Measurements from ENCODE around the gene KCTD16. TPM values are rescaled to one million over a fixed set of nuclear protein-coding genes. Genes with fewer than 3 reads are reported as not detected.

The KCTD16 gene
- total RNA-seq, 6 experiments from 2014 or later = under 0.01 to 0.02 (median 0.02) TPM; not detected in 3

DNA sequence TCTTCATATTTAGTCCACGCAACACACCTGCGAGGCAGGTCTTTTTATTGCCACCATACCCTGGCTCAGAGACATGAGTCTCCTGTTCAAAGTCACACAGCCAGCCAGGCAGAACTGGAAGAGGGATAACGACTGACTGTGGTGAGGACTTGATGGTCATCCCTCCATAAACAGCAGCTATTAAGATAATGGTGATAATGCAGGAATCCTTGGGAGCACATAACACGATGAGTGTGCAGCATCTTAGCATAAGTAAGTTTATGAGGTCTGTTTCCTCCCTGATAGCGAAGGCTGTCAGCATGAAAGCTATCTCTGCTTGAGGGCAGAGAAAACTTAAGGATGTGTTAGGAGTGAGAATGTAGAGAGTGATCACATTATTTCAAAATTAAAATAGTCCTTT is 30.9 kb downstream of the KCTD16 start:
- H3K27ac ChIP-seq = no peak overlapping the region
- H3K4me3 ChIP-seq = no peak overlapping the region
- H3K27me3 ChIP-seq = no peaks in the 10 kb centered on the region
- ATAC-seq = peak in 1 of 4 donors; percentile 13
- H3K36me3 ChIP-seq = no peaks in the 10 kb centered on the region
- WGBS (ENCODE audit: insufficient coverage, low coverage, low lambda C conversion rate, missing lambda C conversion rate) = 40% methylated on average over 5 of the region's 5 CpGs
- no peaks in the 10 kb centered on the region for H3K4me1 ChIP-seq
- intact Hi-C loops (cut with DNase I) = no loop called here
- TF ChIP-seq POLR2A (IDR thresholded peaks at IDR 0.05) = no peak
- TF ChIP-seq, protein P1, sequence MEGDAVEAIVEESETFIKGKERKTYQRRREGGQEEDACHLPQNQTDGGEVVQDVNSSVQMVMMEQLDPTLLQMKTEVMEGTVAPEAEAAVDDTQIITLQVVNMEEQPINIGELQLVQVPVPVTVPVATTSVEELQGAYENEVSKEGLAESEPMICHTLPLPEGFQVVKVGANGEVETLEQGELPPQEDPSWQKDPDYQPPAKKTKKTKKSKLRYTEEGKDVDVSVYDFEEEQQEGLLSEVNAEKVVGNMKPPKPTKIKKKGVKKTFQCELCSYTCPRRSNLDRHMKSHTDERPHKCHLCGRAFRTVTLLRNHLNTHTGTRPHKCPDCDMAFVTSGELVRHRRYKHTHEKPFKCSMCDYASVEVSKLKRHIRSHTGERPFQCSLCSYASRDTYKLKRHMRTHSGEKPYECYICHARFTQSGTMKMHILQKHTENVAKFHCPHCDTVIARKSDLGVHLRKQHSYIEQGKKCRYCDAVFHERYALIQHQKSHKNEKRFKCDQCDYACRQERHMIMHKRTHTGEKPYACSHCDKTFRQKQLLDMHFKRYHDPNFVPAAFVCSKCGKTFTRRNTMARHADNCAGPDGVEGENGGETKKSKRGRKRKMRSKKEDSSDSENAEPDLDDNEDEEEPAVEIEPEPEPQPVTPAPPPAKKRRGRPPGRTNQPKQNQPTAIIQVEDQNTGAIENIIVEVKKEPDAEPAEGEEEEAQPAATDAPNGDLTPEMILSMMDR (IDR thresholded peaks at IDR 0.05) = no peak
- DNase-seq = no peak
- no peaks in the 10 kb centered on the region for H3K9me3 ChIP-seq

- Histone ChIP-seq H3K4me3 (no peak overlapping the region), H3K36me3 (no peaks in the 10 kb centered on the region), H3K27ac (no peak overlapping the region), H3K4me1 (no peaks in the 10 kb centered on the region), H3K9me3 (no peaks in the 10 kb centered on the region), H3K27me3 (no peaks in the 10 kb centered on the region)
- WGBS (ENCODE audit: insufficient coverage, low coverage, low lambda C conversion rate, missing lambda C conversion rate) = 24% methylated on average over 9 of the region's 10 CpGs
- ATAC-seq = peak; percentile 29 to 34 (median 31)
- intact Hi-C loops (cut with DNase I) = no loop called here
- no peak for DNase-seq
- TF ChIP-seq, protein P1 (IDR thresholded peaks at IDR 0.05) = no peak
- TF ChIP-seq POLR2A (IDR thresholded peaks at IDR 0.05) = no peak
Observed at GRCh38 chr5:144202072-144202471, 31.4 kb downstream of the KCTD16 start.

GRCh38 chr5:144202726-144203125 is 32.1 kb downstream of the KCTD16 start:
- no peak overlapping the region for H3K4me3 ChIP-seq
- no peak for ATAC-seq
- intact Hi-C loops (cut with DNase I) = no loop called here
- H3K36me3 ChIP-seq = no peaks in the 10 kb centered on the region
- no peaks in the 10 kb centered on the region for H3K27me3 ChIP-seq
- H3K9me3 ChIP-seq = no peaks in the 10 kb centered on the region
- no peaks in the 10 kb centered on the region for H3K4me1 ChIP-seq
- WGBS (ENCODE audit: insufficient coverage, low coverage, low lambda C conversion rate, missing lambda C conversion rate) = 50% methylated on average over 1 of the region's 1 CpG
- TF ChIP-seq, protein P1 (IDR thresholded peaks at IDR 0.05) = no peak
- TF ChIP-seq POLR2A (IDR thresholded peaks at IDR 0.05) = no peak
- no peak overlapping the region for H3K27ac ChIP-seq
- no peak for DNase-seq

- ATAC-seq (peak; percentile 83 to 91 (median 85)), DNase-seq (no peak)
- intact Hi-C loops (cut with DNase I) = no loop called here
- Histone ChIP-seq H3K9me3 (no peaks in the 10 kb centered on the region), H3K27me3 (no peaks in the 10 kb centered on the region), H3K36me3 (no peaks in the 10 kb centered on the region), H3K27ac (no peak overlapping the region), H3K4me3 (no peak overlapping the region), H3K4me1 (no peaks in the 10 kb centered on the region)
- 25% methylated on average over 10 of the region's 10 CpGs for WGBS (ENCODE audit: insufficient coverage, low coverage, low lambda C conversion rate, missing lambda C conversion rate)
- TF ChIP-seq, protein P1 (IDR thresholded peaks at IDR 0.05) = peak; percentile 86 to 93 (median 90)
- no peak for TF ChIP-seq POLR2A (IDR thresholded peaks at IDR 0.05)
Observed at GRCh38 chr5:144203750-144204596, 33.3 kb downstream of the KCTD16 start.

Data from right lobe of liver (tissue), 6 donors.